ENCODE measurements around the gene TMEM221.

GRCh38 chr19:17406046-17406886, 42.2 kb downstream of the TMEM221 start:
- TF ChIP-seq ZNF274 (IDR thresholded peaks at IDR 0.05; ENCODE audit: low read depth, low read length) (no peak), YY1 (IDR thresholded peaks at IDR 0.05; ENCODE audit: insufficient read depth, insufficient read length) (no peak)
